PFSK-1 (cell line): Measurements from ENCODE around the gene GMCL1.

Source experiments
- POLR2AphosphoS5 ChIP-seq: IDR thresholded peaks from 2 replicates; pipeline ENCODE4 v1.6.1; 2012; ENCODE audit warnings: low read depth, mild to moderate bottlenecking, control low read depth, low read length, moderate library complexity
- SIN3A ChIP-seq: IDR thresholded peaks from 2 replicates; pipeline ENCODE4 v1.6.1; 2012; ENCODE audit warnings: mild to moderate bottlenecking, low read length, moderate library complexity, borderline replicate concordance; ENCODE audit not compliant: insufficient read depth
- TAF1 ChIP-seq: IDR thresholded peaks from 2 replicates; pipeline ENCODE4 v1.6.1; 2012; ENCODE audit warnings: low read length, control low read depth, borderline replicate concordance; ENCODE audit not compliant: insufficient read depth
- TF ChIP-seq, protein P1 (sequence below), 2 experiments: IDR thresholded peaks; 2 replicates each; pipeline versions ENCODE4 v1.6.1 to v1.8.0; 2011 to 2012; ENCODE audit warnings: low read depth in 2 of 2, low read length in 2 of 2, control low read depth in 1 of 2, inconsistent platforms in 1 of 2, mild to moderate bottlenecking in 1 of 2, moderate library complexity in 1 of 2; ENCODE audit not compliant: insufficient read depth in 1 of 2

DNA sequence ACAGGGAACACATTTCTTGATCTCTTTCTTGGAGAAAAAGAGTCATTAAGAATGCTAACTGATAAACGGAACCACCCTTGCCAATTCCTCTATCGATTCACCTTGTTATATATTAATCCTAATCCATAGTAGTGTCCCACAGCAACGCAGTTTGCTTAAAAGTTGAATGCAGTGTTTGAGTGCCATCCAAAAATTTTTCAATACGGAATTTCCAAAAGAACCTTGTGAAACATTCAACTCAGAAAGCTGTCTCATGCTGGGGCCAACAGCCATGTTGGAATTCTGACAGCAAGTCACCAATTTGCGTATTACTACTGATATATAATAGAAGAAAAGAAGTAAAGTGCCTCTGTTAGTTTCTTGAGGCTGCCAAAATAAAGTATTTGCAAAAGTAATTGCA lies 45.2 kb upstream of the GMCL1 start:
- TF ChIP-seq POLR2AphosphoS5 (no peak), SIN3A (no peak), TAF1 (no peak)
- TF ChIP-seq, protein P1, sequence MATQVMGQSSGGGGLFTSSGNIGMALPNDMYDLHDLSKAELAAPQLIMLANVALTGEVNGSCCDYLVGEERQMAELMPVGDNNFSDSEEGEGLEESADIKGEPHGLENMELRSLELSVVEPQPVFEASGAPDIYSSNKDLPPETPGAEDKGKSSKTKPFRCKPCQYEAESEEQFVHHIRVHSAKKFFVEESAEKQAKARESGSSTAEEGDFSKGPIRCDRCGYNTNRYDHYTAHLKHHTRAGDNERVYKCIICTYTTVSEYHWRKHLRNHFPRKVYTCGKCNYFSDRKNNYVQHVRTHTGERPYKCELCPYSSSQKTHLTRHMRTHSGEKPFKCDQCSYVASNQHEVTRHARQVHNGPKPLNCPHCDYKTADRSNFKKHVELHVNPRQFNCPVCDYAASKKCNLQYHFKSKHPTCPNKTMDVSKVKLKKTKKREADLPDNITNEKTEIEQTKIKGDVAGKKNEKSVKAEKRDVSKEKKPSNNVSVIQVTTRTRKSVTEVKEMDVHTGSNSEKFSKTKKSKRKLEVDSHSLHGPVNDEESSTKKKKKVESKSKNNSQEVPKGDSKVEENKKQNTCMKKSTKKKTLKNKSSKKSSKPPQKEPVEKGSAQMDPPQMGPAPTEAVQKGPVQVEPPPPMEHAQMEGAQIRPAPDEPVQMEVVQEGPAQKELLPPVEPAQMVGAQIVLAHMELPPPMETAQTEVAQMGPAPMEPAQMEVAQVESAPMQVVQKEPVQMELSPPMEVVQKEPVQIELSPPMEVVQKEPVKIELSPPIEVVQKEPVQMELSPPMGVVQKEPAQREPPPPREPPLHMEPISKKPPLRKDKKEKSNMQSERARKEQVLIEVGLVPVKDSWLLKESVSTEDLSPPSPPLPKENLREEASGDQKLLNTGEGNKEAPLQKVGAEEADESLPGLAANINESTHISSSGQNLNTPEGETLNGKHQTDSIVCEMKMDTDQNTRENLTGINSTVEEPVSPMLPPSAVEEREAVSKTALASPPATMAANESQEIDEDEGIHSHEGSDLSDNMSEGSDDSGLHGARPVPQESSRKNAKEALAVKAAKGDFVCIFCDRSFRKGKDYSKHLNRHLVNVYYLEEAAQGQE (IDR thresholded peaks at IDR 0.05; ENCODE audit: insufficient read depth in 1 of 2, low read depth in 2 of 2, low read length in 2 of 2): no peak
